ENCODE data around the gene PRND. TPM values are rescaled to one million over a fixed set of nuclear protein-coding genes. Genes with fewer than 3 reads are reported as not detected.
"Not testable (repeated sequence)": the region's sequence is repeated elsewhere in the genome, so short reads cannot be mapped to it uniquely, and the experiment has no call there.

Gene PRND
- total RNA-seq, 2 donors from 2014 or later = 0.27 TPM; not detected in 1

DNA sequence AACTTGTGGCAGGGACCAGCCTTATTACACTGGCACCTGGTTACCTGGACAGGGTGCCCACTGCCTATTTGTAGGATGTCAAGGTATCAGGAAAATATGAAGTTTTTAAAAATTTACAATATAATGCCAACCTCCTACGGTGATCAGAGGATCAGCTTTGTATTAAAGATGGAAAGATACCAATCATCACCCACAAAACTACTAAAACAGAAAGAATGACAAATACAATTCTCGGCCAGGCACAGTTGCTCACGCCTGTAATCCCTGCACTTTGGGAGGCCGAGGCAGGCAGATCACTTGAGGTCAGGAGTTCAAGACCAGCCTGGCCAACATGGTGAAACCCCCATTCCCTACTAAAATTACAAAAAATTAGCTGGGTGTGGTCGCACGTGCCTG is 18.4 kb upstream of the PRND start:
- Histone ChIP-seq H3K4me1 (no peaks in the 10 kb centered on the region), H3K27ac (no peak overlapping the region), H3K9me3 (no peaks in the 10 kb centered on the region), H3K4me3 (no peak overlapping the region), H3K36me3 (no peaks in the 10 kb centered on the region), H3K9ac (ENCODE audit: low read depth in 2 of 2, low read length in 2 of 2) (no peak overlapping the region), H3K27me3 (no peaks in the 10 kb centered on the region)
- no peak for DNase-seq
- TF ChIP-seq, protein P1, sequence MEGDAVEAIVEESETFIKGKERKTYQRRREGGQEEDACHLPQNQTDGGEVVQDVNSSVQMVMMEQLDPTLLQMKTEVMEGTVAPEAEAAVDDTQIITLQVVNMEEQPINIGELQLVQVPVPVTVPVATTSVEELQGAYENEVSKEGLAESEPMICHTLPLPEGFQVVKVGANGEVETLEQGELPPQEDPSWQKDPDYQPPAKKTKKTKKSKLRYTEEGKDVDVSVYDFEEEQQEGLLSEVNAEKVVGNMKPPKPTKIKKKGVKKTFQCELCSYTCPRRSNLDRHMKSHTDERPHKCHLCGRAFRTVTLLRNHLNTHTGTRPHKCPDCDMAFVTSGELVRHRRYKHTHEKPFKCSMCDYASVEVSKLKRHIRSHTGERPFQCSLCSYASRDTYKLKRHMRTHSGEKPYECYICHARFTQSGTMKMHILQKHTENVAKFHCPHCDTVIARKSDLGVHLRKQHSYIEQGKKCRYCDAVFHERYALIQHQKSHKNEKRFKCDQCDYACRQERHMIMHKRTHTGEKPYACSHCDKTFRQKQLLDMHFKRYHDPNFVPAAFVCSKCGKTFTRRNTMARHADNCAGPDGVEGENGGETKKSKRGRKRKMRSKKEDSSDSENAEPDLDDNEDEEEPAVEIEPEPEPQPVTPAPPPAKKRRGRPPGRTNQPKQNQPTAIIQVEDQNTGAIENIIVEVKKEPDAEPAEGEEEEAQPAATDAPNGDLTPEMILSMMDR (IDR thresholded peaks at IDR 0.05) = no peak
- intact Hi-C loops (cut with DNase I) = no loop called here

DNA sequence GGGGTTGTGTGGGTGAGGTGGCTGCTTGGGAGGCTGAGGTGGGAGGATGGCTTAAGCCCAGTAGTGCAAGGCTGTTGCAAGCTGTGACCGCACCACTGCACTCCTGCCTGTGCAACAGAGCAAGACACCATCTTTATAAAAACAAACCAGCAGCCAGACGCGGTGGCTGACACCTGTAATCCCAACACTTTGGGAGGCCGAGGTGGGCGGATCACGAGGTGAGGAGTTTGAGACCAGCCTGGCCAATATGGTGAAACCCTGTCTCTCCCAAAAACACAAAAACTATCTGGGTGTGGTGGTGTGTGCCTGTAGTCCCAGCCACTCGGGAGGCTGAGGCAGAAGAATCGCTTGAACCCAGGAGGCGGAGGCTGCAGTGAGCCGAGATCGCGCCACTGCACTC is 14.8 kb upstream of the PRND start:
- intact Hi-C loops (cut with DNase I); H3K27me3 ChIP-seq; H3K4me1 ChIP-seq; DNase-seq; H3K9me3 ChIP-seq; H3K4me3 ChIP-seq; H3K9ac ChIP-seq (ENCODE audit: low read depth in 2 of 2, low read length in 2 of 2); H3K27ac ChIP-seq; H3K36me3 ChIP-seq: not testable (repeated sequence)

DNA sequence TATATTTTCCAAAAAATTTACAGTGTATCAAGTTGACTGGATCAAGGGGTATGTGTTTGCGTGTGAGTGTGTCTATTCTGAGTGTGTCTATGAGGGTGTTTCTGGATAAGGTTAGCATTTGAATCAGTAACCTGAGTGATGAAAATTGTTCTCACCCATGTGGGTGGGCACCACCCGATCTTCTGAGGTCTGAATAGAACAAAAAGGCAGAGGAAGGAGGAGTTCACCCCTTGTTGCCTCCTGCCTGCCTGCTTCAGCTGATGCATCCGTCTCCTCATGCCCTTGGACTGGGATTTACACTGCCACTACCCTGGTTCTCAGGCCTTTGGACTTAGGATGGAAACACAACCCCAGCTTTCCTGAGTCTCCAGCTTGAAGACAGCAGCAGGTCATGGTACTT is 13.7 kb upstream of the PRND start:
- Histone ChIP-seq H3K4me1 (no peaks in the 10 kb centered on the region), H3K27ac (no peak overlapping the region), H3K27me3 (no peaks in the 10 kb centered on the region), H3K9ac (ENCODE audit: low read depth in 2 of 2, low read length in 2 of 2) (no peak overlapping the region), H3K9me3 (no peaks in the 10 kb centered on the region), H3K4me3 (no peak overlapping the region), H3K36me3 (no peaks in the 10 kb centered on the region)
- DNase-seq = no peak
- intact Hi-C loops (cut with DNase I) = no loop called here
- TF ChIP-seq, protein P1 (IDR thresholded peaks at IDR 0.05) = no peak

DNA sequence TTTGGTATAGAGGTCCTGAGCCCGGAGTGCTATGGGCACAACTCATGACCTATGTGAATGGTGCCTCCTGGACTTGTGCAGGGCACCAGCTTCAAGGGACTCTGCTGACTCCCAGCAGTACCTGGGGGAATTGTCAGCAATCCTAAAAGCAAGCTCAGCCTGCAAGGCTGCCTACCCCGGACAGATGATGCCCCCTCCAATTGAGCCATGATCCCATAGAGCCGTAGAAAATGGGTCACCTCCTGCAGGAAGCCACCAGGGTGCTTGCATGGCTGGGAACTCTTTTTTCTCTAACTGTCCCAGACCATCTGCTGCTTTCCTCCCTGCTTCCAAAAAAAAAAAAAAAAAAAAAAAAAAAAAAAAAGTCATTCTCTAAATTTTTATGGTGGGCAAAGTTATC is 12.9 kb upstream of the PRND start:
- Histone ChIP-seq H3K9ac (ENCODE audit: low read depth in 2 of 2, low read length in 2 of 2) (no peak overlapping the region), H3K27me3 (no peaks in the 10 kb centered on the region), H3K27ac (no peak overlapping the region), H3K4me3 (no peak overlapping the region), H3K36me3 (no peaks in the 10 kb centered on the region), H3K4me1 (no peaks in the 10 kb centered on the region), H3K9me3 (no peaks in the 10 kb centered on the region)
- TF ChIP-seq, protein P1 (IDR thresholded peaks at IDR 0.05) = no peak
- intact Hi-C loops (cut with DNase I) = no loop called here
- DNase-seq = no peak

DNA sequence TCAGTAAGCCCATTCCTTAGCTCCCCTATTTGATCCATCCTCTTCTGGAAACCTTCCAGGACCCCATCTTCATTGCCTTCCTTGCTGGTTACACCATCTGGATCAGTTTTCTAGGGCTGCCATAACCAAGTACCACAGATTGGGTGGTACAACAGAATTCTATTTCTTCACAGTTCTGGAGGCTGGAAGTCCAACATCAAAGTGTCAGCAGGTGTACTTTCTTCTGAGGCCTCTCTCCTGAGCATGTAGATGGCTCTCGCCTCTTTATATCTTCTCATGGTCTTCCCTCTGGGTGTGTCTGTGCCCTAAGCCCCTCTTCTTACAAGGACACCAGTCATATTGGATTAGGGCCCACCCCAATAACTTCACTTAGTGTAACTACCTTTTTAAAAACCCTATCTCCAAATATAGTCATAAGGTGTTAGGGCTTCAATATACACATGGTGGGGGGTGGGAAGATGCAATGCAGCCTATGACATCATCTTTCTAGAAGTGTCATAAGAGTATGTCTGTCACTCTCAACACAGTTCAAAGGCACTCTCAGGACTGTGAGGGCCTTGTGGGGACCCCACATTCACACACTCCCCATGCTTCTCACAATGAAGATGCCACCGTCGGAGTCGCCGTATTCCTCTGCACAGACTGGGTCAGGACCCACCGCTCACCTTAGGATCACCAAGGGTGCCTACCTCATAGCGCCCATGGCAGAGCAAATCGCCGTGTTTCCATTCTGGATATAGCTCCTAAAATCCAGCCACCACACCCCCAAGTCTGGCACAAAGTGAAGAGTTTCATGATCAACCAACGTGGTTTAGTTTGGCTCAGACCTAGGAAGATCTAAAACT is 12.2 kb upstream of the PRND start:
- H3K27me3 ChIP-seq = no peaks in the 10 kb centered on the region
- no peak overlapping the region for H3K27ac ChIP-seq
- no peaks in the 10 kb centered on the region for H3K36me3 ChIP-seq
- H3K4me3 ChIP-seq = no peak overlapping the region
- intact Hi-C loops (cut with DNase I) = no loop called here
- no peaks in the 10 kb centered on the region for H3K9me3 ChIP-seq
- TF ChIP-seq, protein P1 (IDR thresholded peaks at IDR 0.05) = no peak
- H3K9ac ChIP-seq (ENCODE audit: low read depth in 2 of 2, low read length in 2 of 2) = no peak overlapping the region
- no peaks in the 10 kb centered on the region for H3K4me1 ChIP-seq
- DNase-seq = no peak

DNA sequence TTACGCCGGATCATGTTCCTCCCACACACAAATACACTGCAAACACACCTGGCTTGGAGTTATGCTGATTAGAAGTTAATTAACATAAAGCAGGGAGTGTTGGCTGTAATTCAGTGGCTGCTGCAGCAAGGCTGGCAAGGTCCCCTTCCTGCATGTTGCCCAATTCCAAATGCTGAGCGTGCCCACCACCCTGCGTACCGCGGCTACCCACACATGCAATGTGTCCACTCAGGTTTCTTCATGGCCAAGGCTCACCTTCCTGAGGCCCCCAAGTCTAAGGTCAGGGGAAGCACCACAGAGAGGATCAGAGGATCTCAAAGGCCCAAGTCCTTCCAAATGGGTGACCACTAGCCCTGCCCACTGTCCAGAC is 11.6 kb upstream of the PRND start:
- no peak for DNase-seq
- intact Hi-C loops (cut with DNase I) = no loop called here
- TF ChIP-seq, protein P1 (IDR thresholded peaks at IDR 0.05) = no peak
- Histone ChIP-seq H3K4me3 (no peak overlapping the region), H3K4me1 (no peaks in the 10 kb centered on the region), H3K36me3 (no peaks in the 10 kb centered on the region), H3K27ac (no peak overlapping the region), H3K9me3 (no peaks in the 10 kb centered on the region), H3K27me3 (no peaks in the 10 kb centered on the region), H3K9ac (ENCODE audit: low read depth in 2 of 2, low read length in 2 of 2) (no peak overlapping the region)

Measured in colonic mucosa (tissue), 4 donors.